Thyroid gland (tissue), 4 donors: ENCODE data around the gene TRIM61.
"Not testable (repeated sequence)": the region's sequence is repeated elsewhere in the genome, so short reads cannot be mapped to it uniquely, and the experiment has no call there.

ENCODE experiments used
- CTCF ChIP-seq, 6 experiments: fragments of 200-600 bp in 3 of 6; fragments of 450-650 bp in 3 of 6; sonication (generic) in 3 of 6; IDR thresholded peaks; one replicate each; pipeline ENCODE4 v1.5.1; 2016 to 2019; ENCODE audit warnings: antibody characterized with exemption in 6 of 6, mild to moderate bottlenecking in 2 of 6, inconsistent platforms in 1 of 6, moderate library complexity in 1 of 6
- POLR2A ChIP-seq, 2 donors: fragments of 450-650 bp; IDR thresholded peaks; one replicate each; pipeline ENCODE4 v1.6.1; 2017; ENCODE audit warnings: antibody characterized with exemption in 2 of 2, mild to moderate bottlenecking in 2 of 2, moderate library complexity in 1 of 2

DNA sequence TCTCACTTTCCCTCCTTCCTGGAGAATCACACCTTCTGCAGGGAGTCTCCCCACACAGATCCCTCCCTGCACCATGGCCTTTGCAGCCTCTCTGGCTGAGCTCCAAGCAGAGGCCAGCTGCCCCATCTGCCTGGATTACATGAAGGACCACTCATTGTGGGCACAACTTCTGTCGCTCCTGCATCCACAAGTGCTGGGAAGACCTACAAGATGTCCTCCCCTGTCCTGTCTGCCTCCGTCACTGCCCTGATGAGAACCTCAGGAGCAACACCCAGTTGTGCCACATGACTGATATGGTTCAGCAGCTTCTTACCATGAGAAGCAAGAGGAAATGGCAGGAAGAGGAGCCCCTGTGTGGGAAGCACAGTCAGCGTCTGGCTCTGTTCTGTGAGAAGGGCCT, 29.5 kb downstream of the TRIM61 start:
- TF ChIP-seq POLR2A, CTCF (IDR thresholded peaks at IDR 0.05): not testable (repeated sequence)
